Ovary (tissue), 3 donors: ENCODE measurements around the gene SKAP2.

Experiments
- EP300 ChIP-seq: sonication (generic); formaldehyde crosslinking; IDR thresholded peaks from one replicate; pipeline ENCODE4 v1.6.1; 2017; ENCODE audit warnings: antibody characterized with exemption
- POLR2A ChIP-seq: fragments of 450-650 bp; IDR thresholded peaks from one replicate; pipeline ENCODE4 v1.6.1; 2017; ENCODE audit warnings: antibody characterized with exemption, mild to moderate bottlenecking, moderate library complexity
- TF ChIP-seq, protein P1 (sequence below), 3 donors: fragments of 450-650 bp in 2 of 3; fragments of 200-600 bp in 1 of 3; IDR thresholded peaks; one replicate each; pipeline versions ENCODE4 v1.5.1 to v1.8.0; 2016 to 2022; ENCODE audit warnings: antibody characterized with exemption in 3 of 3, mild to moderate bottlenecking in 1 of 3
- donor health status: DM: no; HTN: no; CAD: no.

DNA sequence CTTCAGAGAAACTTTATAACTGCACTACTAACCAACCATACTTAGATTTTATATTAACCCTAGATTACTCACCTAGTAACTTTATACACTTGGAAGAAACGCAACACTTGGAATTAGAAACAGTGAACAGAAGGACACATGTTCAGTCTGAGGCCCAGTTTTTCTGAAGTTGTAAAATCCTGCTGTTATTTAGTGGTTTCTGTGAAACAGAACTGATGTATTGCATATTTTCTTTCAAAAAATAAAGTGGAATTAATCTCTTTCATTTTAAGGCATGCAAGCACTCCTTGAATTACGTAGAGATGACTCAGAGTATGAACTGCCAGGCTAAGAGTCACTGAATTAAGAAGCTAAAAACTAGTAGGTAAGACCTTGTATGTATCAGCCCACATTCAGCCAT, 215.8 kb downstream of the SKAP2 start:
- TF ChIP-seq, protein P1, sequence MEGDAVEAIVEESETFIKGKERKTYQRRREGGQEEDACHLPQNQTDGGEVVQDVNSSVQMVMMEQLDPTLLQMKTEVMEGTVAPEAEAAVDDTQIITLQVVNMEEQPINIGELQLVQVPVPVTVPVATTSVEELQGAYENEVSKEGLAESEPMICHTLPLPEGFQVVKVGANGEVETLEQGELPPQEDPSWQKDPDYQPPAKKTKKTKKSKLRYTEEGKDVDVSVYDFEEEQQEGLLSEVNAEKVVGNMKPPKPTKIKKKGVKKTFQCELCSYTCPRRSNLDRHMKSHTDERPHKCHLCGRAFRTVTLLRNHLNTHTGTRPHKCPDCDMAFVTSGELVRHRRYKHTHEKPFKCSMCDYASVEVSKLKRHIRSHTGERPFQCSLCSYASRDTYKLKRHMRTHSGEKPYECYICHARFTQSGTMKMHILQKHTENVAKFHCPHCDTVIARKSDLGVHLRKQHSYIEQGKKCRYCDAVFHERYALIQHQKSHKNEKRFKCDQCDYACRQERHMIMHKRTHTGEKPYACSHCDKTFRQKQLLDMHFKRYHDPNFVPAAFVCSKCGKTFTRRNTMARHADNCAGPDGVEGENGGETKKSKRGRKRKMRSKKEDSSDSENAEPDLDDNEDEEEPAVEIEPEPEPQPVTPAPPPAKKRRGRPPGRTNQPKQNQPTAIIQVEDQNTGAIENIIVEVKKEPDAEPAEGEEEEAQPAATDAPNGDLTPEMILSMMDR (IDR thresholded peaks at IDR 0.05), result no peak
- no peak for TF ChIP-seq EP300
- TF ChIP-seq POLR2A, result no peak
